Calu3 (cell line): ENCODE data around the gene MTHFD1. TPM values are rescaled to one million over a fixed set of nuclear protein-coding genes. Genes with fewer than 3 reads are reported as not detected.

Source experiments
- BruUV-seq: library from RNA; stranded (reverse); fragments of 400-500 nt; replicated peaks from 2 replicates; lab custom pipeline; 2021; lab: Mats Ljungman, UMichigan
- CTCF ChIA-PET: fragments of 300-600 bp; sonication (Branson Sonifier 250); formaldehyde crosslinking; loops from one replicate; lab custom pipeline; 2022; ENCODE audit warnings: antibody characterized with exemption; lab: Charles Lee
- DNase-seq: peaks from one replicate; pipeline ENCODE4 v3.0.0; 2022
- H3K27ac Mint-ChIP-seq: one replicate; pipeline ENCODE4 v1.8.0; 2022; ENCODE audit warnings: mixed read lengths; ENCODE audit not compliant: unreplicated experiment
- H3K27me3 Mint-ChIP-seq: one replicate; pipeline ENCODE4 v1.8.0; 2022; ENCODE audit warnings: mixed read lengths; ENCODE audit not compliant: unreplicated experiment
- H3K36me3 Mint-ChIP-seq: one replicate; pipeline ENCODE4 v1.8.0; 2022; ENCODE audit warnings: mild to moderate bottlenecking, moderate library complexity, mixed read lengths; ENCODE audit not compliant: insufficient read depth, unreplicated experiment
- H3K4me1 Mint-ChIP-seq: one replicate; pipeline ENCODE4 v1.8.0; 2022; ENCODE audit warnings: mild to moderate bottlenecking, low read depth, mixed read lengths; ENCODE audit not compliant: unreplicated experiment
- H3K4me3 Mint-ChIP-seq: one replicate; pipeline ENCODE4 v1.8.0; 2022; ENCODE audit warnings: mild to moderate bottlenecking, low read depth, moderate library complexity, mixed read lengths; ENCODE audit not compliant: unreplicated experiment
- H3K9me3 Mint-ChIP-seq: one replicate; pipeline ENCODE4 v1.8.0; 2022; ENCODE audit warnings: low read depth, mixed read lengths; ENCODE audit not compliant: unreplicated experiment
- CTCF ChIP-seq: fragments of 200-600 bp; IDR thresholded peaks from one replicate; pipeline ENCODE4 v1.8.0; 2022; ENCODE audit warnings: antibody characterized with exemption; ENCODE audit not compliant: unreplicated experiment
- intact Hi-C: fragments of 100-400 bp; cut with micrococcal nuclease; formaldehyde crosslinking; loops from one replicate; pipeline ENCODE4 v1.10.0; 2022; ENCODE audit not compliant: unreplicated experiment
- total RNA-seq: library from RNA; stranded (reverse); gene quantifications from 2 replicates; pipeline ENCODE4 v1.2.3, GENCODE V29; 2022

The MTHFD1 gene
- total RNA-seq, 1 experiment from 2014 or later: 164 TPM

GRCh38 chr14:64478634-64479250 lies 90.6 kb downstream of the MTHFD1 start:
- CTCF ChIA-PET: interaction anchor here (0.6 to 2.4 kb wide), 4 partner anchors 60 to 140 kb away, joined by 3 to 18 read pairs (median 3); no protein-coding TSS in a partner anchor
- Mint-ChIP-seq H3K27me3 (no peaks in the 10 kb centered on the region), H3K36me3 (no peaks in the 10 kb centered on the region), H3K4me3 (no peak overlapping the region), H3K4me1 (no peaks in the 10 kb centered on the region), H3K27ac (no peak overlapping the region), H3K9me3 (no peaks in the 10 kb centered on the region)
- intact Hi-C loops: loop anchor here (1.0 to 5.0 kb wide), 2 partner anchors 46 to 134 kb away; no protein-coding TSS in a partner anchor
- BruUV-seq: no TSS peak
- peak; percentile 17 for TF ChIP-seq CTCF
- DNase-seq: peak; percentile 9

- no peak overlapping the region for H3K4me3 Mint-ChIP-seq
- no peak overlapping the region for H3K27ac Mint-ChIP-seq
- CTCF ChIA-PET: no interaction called here
- TF ChIP-seq CTCF: no peak
- no peaks in the 10 kb centered on the region for H3K9me3 Mint-ChIP-seq
- no peak for DNase-seq
- no TSS peak for BruUV-seq
- H3K27me3 Mint-ChIP-seq: no peaks in the 10 kb centered on the region
- H3K36me3 Mint-ChIP-seq: no peaks in the 10 kb centered on the region
- no peaks in the 10 kb centered on the region for H3K4me1 Mint-ChIP-seq
- intact Hi-C loops: no loop called here
These were observed 100.5 kb downstream of the MTHFD1 start for GRCh38 chr14:64488590-64489099.

GRCh38 chr14:64491637-64492036 lies 103.5 kb downstream of the MTHFD1 start:
- Mint-ChIP-seq H3K27me3 (no peaks in the 10 kb centered on the region), H3K27ac (no peak overlapping the region), H3K9me3 (no peaks in the 10 kb centered on the region), H3K36me3 (no peaks in the 10 kb centered on the region), H3K4me1 (no peaks in the 10 kb centered on the region), H3K4me3 (no peak overlapping the region)
- no peak for DNase-seq
- no TSS peak for BruUV-seq
- intact Hi-C loops: no loop called here
- no peak for TF ChIP-seq CTCF
- CTCF ChIA-PET: no interaction called here

- CTCF ChIA-PET: no interaction called here
- H3K4me1 Mint-ChIP-seq: no peaks in the 10 kb centered on the region
- no TSS peak for BruUV-seq
- H3K4me3 Mint-ChIP-seq: no peak overlapping the region
- intact Hi-C loops: no loop called here
- H3K36me3 Mint-ChIP-seq: peaks cover 6% of the 10 kb centered on the region
- no peak for TF ChIP-seq CTCF
- H3K9me3 Mint-ChIP-seq: no peaks in the 10 kb centered on the region
- DNase-seq: no peak
- H3K27me3 Mint-ChIP-seq: no peaks in the 10 kb centered on the region
- H3K27ac Mint-ChIP-seq: no peak overlapping the region
These were observed 105.3 kb downstream of the MTHFD1 start for GRCh38 chr14:64493455-64493854.
